HG03565 (cell line): ENCODE data around the gene SLC5A6.

ENCODE experiments used
- ATAC-seq: cut with Tn5 transposase; IDR thresholded peaks from one replicate; pipeline ENCODE4 v1.9.1; 2021; ENCODE audit warnings: mild to moderate bottlenecking, moderate library complexity; ENCODE audit not compliant: unreplicated experiment

SLC5A6 gene

GRCh38 chr2:27211943-27212625 is at the start of gene SLC5A6, which contains the start of gene ATRAID:
TSS of gene SLC5A6 (minus strand) at chr2:27212268. CDS start at chr2:27207650, 4,618 bp downstream.
TSS of gene ATRAID (plus strand) at chr2:27212041. CDS start at chr2:27212369, 328 bp downstream.
- peak; percentile 50 for ATAC-seq

GRCh38 chr2:27261241-27261925 is 49.3 kb upstream of the SLC5A6 start:
- ATAC-seq: no peak

DNA sequence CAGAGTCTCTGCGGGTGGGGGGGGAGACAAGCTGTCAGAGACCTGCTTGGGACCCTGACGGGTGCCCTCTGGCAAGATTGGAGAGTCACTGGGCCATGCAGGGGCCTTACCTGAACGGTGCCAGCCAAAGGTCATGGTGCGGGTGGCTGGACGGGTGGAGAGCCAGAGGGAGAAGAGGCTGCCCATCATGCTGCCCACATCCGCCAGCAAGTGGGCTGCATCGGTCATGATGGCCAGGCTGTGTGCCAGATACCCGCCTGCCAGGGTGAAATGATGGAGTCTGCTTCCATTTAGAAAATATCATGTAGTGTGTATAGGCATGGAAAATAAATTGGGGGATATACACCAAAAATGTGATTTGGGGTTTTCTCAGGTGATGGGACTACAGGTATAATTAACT is 46.0 kb upstream of the SLC5A6 start:
- no peak for ATAC-seq

- no peak for ATAC-seq
These were observed 44.9 kb upstream of the SLC5A6 start for GRCh38 chr2:27256855-27257454.

DNA sequence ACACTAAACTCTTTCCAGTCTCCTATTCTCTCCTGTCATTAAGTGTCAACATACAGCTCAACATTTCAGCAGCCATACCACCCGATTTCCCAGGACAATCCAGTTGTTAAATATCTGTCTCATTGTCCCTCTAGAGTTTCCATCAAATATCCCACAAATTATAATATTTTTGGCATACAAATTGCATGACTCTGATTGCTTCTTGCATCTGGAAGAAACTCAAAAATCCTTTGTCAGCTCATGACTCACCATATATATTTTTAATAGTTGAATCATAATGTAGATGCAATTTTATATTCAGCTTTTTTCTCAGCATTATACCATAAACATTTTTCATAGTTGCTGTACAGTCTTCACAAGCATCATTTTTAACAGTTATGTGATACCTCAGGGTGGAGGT is 43.6 kb upstream of the SLC5A6 start:
- no peak for ATAC-seq

- ATAC-seq: no peak
These were observed 43.1 kb upstream of the SLC5A6 start for GRCh38 chr2:27255187-27255586.

GRCh38 chr2:27251766-27252165 is 39.7 kb upstream of the SLC5A6 start:
- ATAC-seq: no peak

- ATAC-seq: no peak
These were observed 38.7 kb upstream of the SLC5A6 start for GRCh38 chr2:27250652-27251379.

- ATAC-seq: no peak
These were observed 38.0 kb upstream of the SLC5A6 start for GRCh38 chr2:27249891-27250651.

DNA sequence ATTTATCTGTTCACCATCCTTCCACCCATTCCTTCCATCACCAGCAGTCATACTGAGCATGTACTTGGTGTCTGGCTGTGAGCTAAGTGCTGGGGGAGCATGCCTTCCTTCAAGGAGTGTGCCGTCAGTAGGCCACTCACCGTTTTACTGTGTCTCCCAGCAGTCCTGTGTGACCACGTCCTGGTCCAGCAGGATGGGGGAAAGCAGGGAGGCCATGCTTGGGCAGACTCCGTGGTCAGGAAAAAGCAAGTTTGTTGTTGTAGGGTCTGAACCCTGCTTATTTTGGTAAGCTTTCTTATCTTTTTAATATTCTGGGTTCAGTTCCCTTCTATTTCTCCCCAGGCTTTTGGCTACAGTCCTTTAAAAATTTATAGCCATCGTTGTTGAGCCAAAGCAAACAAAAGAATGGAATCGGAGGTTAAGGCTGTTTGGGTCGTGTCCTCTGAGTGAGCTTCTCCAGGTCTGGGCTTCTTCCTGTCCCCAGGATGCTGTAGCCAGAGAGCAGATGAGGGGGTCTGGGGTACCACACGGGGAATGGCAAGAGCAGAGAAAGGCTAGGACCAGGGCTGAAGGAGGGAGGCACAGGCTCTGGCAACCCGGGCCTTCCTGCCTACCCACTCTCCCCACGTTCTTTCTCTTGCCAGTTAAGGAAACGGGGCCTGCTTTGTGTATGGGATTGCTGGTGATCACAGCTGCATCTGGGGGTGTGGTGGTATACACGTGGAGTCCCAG is 37.3 kb upstream of the SLC5A6 start:
- no peak for ATAC-seq

- no peak for ATAC-seq
These were observed 35.8 kb upstream of the SLC5A6 start for GRCh38 chr2:27247893-27248292.

DNA sequence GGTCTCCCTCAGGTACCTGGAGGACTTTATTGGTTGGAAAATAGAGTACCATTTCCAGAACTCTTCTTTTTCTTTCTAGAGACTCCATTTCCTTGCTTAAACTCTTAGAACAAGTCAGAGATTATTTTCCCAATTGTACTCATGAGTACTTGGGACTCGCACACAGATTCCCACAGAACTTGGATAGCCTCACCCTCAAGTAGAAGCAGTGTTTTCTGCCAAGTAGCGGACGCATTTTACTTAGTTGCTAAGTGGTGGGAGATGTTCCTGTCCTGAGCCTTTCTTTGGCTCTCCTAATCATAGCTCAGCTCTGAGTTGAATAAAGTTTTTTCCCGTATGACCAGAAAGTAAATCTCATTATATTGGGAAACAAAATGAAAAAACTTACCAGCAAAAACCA is 33.6 kb upstream of the SLC5A6 start:
- no peak for ATAC-seq

DNA sequence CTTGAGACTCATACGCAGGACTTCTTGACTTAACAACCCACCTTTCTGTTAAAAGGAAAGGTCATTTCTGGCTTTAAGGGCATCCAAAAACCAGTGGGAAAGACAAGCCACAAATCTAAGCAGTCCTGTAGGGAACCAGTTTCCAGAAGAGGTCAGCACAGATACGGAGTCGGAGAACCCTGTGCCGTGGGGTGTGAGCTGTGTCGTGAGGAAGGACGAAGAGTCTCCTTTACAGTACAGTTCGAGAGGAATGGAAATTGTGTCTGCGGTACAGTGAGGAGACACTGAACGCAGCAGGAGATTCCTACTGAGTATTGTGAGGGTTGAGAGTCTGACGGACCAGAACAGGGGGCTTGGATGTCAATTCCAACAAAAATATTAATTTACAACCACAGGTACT is 33.0 kb upstream of the SLC5A6 start:
- no peak for ATAC-seq

DNA sequence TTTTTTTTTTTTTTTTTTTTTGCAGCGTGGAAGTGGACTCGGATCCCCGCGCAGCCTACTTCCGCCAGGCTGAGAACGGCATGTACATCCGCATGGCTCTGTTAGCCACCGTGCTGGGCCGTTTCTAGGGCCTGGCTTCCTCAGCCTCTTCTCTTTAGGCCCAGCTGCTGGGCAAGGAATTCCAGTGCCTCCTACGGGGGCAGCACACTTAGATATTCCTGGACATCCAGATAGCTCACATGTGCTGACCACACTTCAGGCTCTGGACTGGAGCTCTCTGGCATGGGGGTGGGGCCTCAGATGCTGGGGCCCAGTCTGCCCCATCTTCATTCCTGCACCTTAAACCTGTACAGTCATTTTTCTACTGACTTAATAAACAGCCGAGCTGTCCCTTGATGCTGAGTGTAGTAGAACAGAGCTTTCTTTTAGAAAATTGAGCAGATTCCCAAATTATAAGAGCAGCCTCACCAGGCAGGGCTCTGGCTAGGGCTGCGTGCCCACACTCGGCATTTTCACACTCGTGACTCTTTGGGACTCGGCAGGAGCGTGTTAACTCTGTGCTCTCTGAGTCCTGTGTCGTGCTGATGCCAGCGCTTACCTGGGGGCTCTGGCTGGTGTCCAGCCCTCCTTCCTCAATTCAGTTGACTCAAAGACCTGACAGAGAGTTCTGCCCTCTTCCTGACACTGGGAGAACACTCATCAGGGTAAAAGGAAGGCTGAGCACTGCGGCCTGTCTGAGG is 31.5 kb upstream of the SLC5A6 start:
- no peak for ATAC-seq

- ATAC-seq: no peak
These were observed 30.5 kb upstream of the SLC5A6 start for GRCh38 chr2:27242614-27242951.

GRCh38 chr2:27241761-27242613 is 29.9 kb upstream of the SLC5A6 start:
- ATAC-seq: no peak

DNA sequence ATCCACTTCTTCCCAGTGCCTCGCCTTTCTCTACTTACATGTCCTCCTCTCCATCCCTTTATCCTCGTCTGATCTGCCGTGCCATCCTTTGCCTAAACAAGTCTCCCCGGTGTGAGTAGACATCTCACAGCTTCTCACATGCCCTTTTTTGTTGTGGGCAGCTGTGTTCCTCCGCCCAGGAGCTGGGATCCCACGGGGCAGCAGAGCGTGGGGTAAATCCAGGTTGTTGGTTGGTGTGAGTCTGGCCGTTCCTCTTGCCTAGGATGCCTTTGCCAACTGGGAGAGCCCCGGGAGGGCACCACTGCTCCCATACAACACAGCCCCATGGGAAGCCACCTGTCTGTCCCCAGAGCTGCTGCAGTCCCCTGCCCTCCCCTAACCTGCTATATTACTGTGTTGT is 28.3 kb upstream of the SLC5A6 start:
- no peak for ATAC-seq

GRCh38 chr2:27238976-27239375 is 26.9 kb upstream of the SLC5A6 start:
- no peak for ATAC-seq
